ENCODE measurements around the gene GRID2. TPM values are rescaled to one million over a fixed set of nuclear protein-coding genes. Genes with fewer than 3 reads are reported as not detected.

The GRID2 gene
- total RNA-seq, 1 donor = not detected

DNA sequence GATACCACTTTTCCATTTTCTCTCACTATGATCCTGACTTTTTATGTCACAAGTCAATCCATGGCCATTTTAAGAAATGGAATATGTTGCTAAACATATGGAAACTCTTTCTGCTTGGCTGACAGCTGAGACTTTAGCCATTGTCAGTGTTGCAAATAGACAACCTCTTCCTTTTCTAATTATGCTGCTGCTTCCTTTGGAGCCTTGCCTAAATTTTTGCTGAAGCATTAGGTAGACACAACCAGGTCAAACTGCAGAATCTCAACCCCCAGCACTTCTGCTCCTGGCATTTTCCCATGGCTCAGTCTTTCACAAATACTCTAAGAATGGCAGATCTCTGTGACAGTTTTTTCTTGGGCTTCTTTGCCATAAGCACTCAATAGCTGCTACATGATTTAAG is 543.3 kb downstream of the GRID2 start:
- Histone ChIP-seq H4K20me1 (ENCODE audit: insufficient read depth, low read length) (no peaks in the 10 kb centered on the region), H2AFZ (ENCODE audit: low read length) (no peak overlapping the region), H3K4me3 (ENCODE audit: insufficient read depth, low read length) (no peak overlapping the region), H3K4me1 (ENCODE audit: insufficient read depth, low read length) (no peaks in the 10 kb centered on the region), H3K79me2 (ENCODE audit: insufficient read depth, low read length) (no peaks in the 10 kb centered on the region), H3K27ac (ENCODE audit: low read depth, low read length) (no peak overlapping the region), H3K36me3 (ENCODE audit: insufficient read depth, low read length) (no peaks in the 10 kb centered on the region), H3K4me2 (ENCODE audit: insufficient read depth, low read length) (no peak overlapping the region), H3K9me3 (ENCODE audit: low read depth, low read length) (peaks cover 2% of the 10 kb centered on the region), H3K27me3 (ENCODE audit: insufficient read depth, low read length) (no peaks in the 10 kb centered on the region)
- TF ChIP-seq, protein P1, sequence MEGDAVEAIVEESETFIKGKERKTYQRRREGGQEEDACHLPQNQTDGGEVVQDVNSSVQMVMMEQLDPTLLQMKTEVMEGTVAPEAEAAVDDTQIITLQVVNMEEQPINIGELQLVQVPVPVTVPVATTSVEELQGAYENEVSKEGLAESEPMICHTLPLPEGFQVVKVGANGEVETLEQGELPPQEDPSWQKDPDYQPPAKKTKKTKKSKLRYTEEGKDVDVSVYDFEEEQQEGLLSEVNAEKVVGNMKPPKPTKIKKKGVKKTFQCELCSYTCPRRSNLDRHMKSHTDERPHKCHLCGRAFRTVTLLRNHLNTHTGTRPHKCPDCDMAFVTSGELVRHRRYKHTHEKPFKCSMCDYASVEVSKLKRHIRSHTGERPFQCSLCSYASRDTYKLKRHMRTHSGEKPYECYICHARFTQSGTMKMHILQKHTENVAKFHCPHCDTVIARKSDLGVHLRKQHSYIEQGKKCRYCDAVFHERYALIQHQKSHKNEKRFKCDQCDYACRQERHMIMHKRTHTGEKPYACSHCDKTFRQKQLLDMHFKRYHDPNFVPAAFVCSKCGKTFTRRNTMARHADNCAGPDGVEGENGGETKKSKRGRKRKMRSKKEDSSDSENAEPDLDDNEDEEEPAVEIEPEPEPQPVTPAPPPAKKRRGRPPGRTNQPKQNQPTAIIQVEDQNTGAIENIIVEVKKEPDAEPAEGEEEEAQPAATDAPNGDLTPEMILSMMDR (IDR thresholded peaks at IDR 0.05; ENCODE audit: extremely low read depth, low read depth, low read length) = no peak
- no peak for DNase-seq (ENCODE audit: insufficient read length, low spot score, missing footprints)

DNA sequence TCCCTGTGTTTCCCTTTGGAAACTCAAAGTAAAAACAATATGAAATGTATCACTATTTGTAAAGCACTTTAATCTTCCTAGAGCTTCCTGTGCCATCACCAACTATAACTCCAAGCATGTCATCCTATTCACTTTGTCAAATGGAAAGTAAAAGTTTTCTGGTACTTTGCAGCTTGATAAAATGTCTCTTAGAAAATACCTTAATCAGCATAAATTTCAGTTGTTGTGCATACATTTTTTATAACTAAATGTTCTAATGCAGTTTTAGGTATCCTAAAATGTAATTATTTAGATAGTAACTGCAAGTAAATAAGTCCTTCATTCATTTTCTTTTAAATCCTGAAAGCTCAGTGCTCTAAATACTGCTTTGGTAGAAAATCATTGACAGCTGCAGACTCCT is 558.7 kb downstream of the GRID2 start:
- no peaks in the 10 kb centered on the region for H3K4me1 ChIP-seq (ENCODE audit: insufficient read depth, low read length)
- no peak overlapping the region for H2AFZ ChIP-seq (ENCODE audit: low read length)
- H3K36me3 ChIP-seq (ENCODE audit: insufficient read depth, low read length) = no peaks in the 10 kb centered on the region
- TF ChIP-seq, protein P1 (IDR thresholded peaks at IDR 0.05; ENCODE audit: extremely low read depth, low read depth, low read length) = no peak
- no peaks in the 10 kb centered on the region for H3K27me3 ChIP-seq (ENCODE audit: insufficient read depth, low read length)
- H3K4me2 ChIP-seq (ENCODE audit: insufficient read depth, low read length) = no peak overlapping the region
- H3K4me3 ChIP-seq (ENCODE audit: insufficient read depth, low read length) = no peak overlapping the region
- no peaks in the 10 kb centered on the region for H3K79me2 ChIP-seq (ENCODE audit: insufficient read depth, low read length)
- no peak for DNase-seq (ENCODE audit: insufficient read length, low spot score, missing footprints)
- no peak overlapping the region for H3K27ac ChIP-seq (ENCODE audit: low read depth, low read length)
- peaks cover 3% of the 10 kb centered on the region for H3K9me3 ChIP-seq (ENCODE audit: low read depth, low read length)
- no peaks in the 10 kb centered on the region for H4K20me1 ChIP-seq (ENCODE audit: insufficient read depth, low read length)

DNA sequence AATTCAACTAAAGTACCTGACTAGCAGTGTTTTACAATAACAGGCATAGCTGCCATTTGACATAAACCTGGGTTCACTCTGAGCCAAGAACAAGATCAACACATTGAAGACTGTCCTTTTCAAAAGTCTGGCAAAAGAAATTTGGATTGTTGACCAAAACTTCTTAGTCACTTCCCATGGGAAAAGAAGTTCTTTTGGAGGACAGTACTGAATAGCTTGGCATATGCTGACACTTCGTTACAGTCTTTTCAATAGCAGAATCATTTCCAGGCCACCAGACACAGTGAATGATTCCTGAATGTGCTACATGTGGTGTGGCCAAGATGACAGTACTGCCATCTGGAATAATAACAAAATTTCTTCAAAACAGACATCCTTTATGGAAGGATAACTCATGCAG is 560.3 kb downstream of the GRID2 start:
- H3K27ac ChIP-seq (ENCODE audit: low read depth, low read length) = no peak overlapping the region
- no peaks in the 10 kb centered on the region for H3K36me3 ChIP-seq (ENCODE audit: insufficient read depth, low read length)
- DNase-seq (ENCODE audit: insufficient read length, low spot score, missing footprints) = no peak
- H3K4me1 ChIP-seq (ENCODE audit: insufficient read depth, low read length) = no peaks in the 10 kb centered on the region
- no peaks in the 10 kb centered on the region for H4K20me1 ChIP-seq (ENCODE audit: insufficient read depth, low read length)
- no peaks in the 10 kb centered on the region for H3K79me2 ChIP-seq (ENCODE audit: insufficient read depth, low read length)
- no peak overlapping the region for H2AFZ ChIP-seq (ENCODE audit: low read length)
- no peak overlapping the region for H3K4me3 ChIP-seq (ENCODE audit: insufficient read depth, low read length)
- no peaks in the 10 kb centered on the region for H3K27me3 ChIP-seq (ENCODE audit: insufficient read depth, low read length)
- H3K4me2 ChIP-seq (ENCODE audit: insufficient read depth, low read length) = no peak overlapping the region
- TF ChIP-seq, protein P1 (IDR thresholded peaks at IDR 0.05; ENCODE audit: extremely low read depth, low read depth, low read length) = no peak
- peaks cover 3% of the 10 kb centered on the region for H3K9me3 ChIP-seq (ENCODE audit: low read depth, low read length)

DNA sequence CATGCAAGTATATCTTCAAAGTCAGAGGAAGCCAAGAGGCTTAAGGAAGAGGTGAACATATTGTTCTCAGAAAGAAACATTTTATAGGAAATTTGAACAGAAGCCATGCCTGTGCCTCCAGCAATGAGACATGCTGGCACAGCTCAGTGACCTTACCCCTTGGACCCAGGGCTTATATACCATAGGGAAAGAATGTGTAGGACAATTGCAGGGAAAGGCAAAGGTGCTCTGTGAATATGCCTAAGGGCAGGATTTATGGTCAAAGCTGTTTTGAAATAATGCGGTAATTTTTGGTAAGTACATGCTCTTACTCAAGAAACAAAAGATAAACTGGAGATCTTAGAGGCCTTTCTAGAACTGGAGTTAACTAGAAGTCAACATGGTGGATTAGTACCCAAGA is 568.8 kb downstream of the GRID2 start:
- Histone ChIP-seq H2AFZ (ENCODE audit: low read length) (no peak overlapping the region), H3K27ac (ENCODE audit: low read depth, low read length) (no peak overlapping the region), H4K20me1 (ENCODE audit: insufficient read depth, low read length) (no peaks in the 10 kb centered on the region), H3K4me1 (ENCODE audit: insufficient read depth, low read length) (no peaks in the 10 kb centered on the region), H3K79me2 (ENCODE audit: insufficient read depth, low read length) (no peaks in the 10 kb centered on the region), H3K36me3 (ENCODE audit: insufficient read depth, low read length) (no peaks in the 10 kb centered on the region), H3K4me2 (ENCODE audit: insufficient read depth, low read length) (no peak overlapping the region), H3K27me3 (ENCODE audit: insufficient read depth, low read length) (no peaks in the 10 kb centered on the region), H3K4me3 (ENCODE audit: insufficient read depth, low read length) (no peak overlapping the region), H3K9me3 (ENCODE audit: low read depth, low read length) (no peaks in the 10 kb centered on the region)
- no peak for DNase-seq (ENCODE audit: insufficient read length, low spot score, missing footprints)
- TF ChIP-seq, protein P1 (IDR thresholded peaks at IDR 0.05; ENCODE audit: extremely low read depth, low read depth, low read length) = no peak
